ENCODE results near the gene RIMOC1. TPM values are rescaled to one million over a fixed set of nuclear protein-coding genes. Genes with fewer than 3 reads are reported as not detected.

RIMOC1 gene
- total and polyA plus RNA-seq, 9 donors: 10.7 to 35.7 (median 18.4) TPM

GRCh38 chr5:41871852-41872251, 32.3 kb upstream of the RIMOC1 start:
- 53 to 71% (median 65%) methylated on average over 2 of the region's 2 CpGs for WGBS, 3 donors
- Histone ChIP-seq H3K27me3 (no peaks in the 10 kb centered on the region), H3K9me3 (no peaks in the 10 kb centered on the region), H3K4me1 (ENCODE audit: insufficient read depth) (peaks cover 4% of the 10 kb centered on the region), H3K4me3 (no peak overlapping the region), H3K36me3 (no peaks in the 10 kb centered on the region), H3K27ac (no peak overlapping the region)
- peak in 2 of 5 donors; percentile 22 to 28 for DNase-seq
- intact Hi-C loops (cut with DNase I): no loop called here
- TF ChIP-seq CTCF (IDR thresholded peaks at IDR 0.05) (no peak), POLR2A (IDR thresholded peaks at IDR 0.05) (no peak), EP300 (IDR thresholded peaks at IDR 0.05) (no peak)

GRCh38 chr5:41874512-41875060, 29.6 kb upstream of the RIMOC1 start:
- no peaks in the 10 kb centered on the region for H3K9me3 ChIP-seq
- H3K36me3 ChIP-seq: no peaks in the 10 kb centered on the region
- no peak overlapping the region for H3K27ac ChIP-seq
- intact Hi-C loops (cut with DNase I): no loop called here
- TF ChIP-seq EP300 (IDR thresholded peaks at IDR 0.05) (no peak), POLR2A (IDR thresholded peaks at IDR 0.05) (no peak)
- no peaks in the 10 kb centered on the region for H3K27me3 ChIP-seq
- no peak overlapping the region for H3K4me3 ChIP-seq
- DNase-seq: no peak
- peaks cover 2% of the 10 kb centered on the region for H3K4me1 ChIP-seq (ENCODE audit: insufficient read depth)

- H3K4me3 ChIP-seq: no peak overlapping the region
- H3K27ac ChIP-seq: no peak overlapping the region
- DNase-seq: no peak
- H3K27me3 ChIP-seq: no peaks in the 10 kb centered on the region
- peaks cover 2% of the 10 kb centered on the region for H3K4me1 ChIP-seq (ENCODE audit: insufficient read depth)
- no peak for TF ChIP-seq POLR2A (IDR thresholded peaks at IDR 0.05)
- no peak for TF ChIP-seq EP300 (IDR thresholded peaks at IDR 0.05)
- TF ChIP-seq CTCF (IDR thresholded peaks at IDR 0.05): no peak
- intact Hi-C loops (cut with DNase I): no loop called here
- no peaks in the 10 kb centered on the region for H3K36me3 ChIP-seq
- H3K9me3 ChIP-seq: no peaks in the 10 kb centered on the region
Measured at GRCh38 chr5:41875121-41875520, 29.0 kb upstream of the RIMOC1 start.

GRCh38 chr5:41876678-41877077, 27.5 kb upstream of the RIMOC1 start:
- H3K36me3 ChIP-seq: no peaks in the 10 kb centered on the region
- H3K4me3 ChIP-seq: no peak overlapping the region
- DNase-seq: no peak
- no peaks in the 10 kb centered on the region for H3K27me3 ChIP-seq
- no peaks in the 10 kb centered on the region for H3K9me3 ChIP-seq
- TF ChIP-seq POLR2A (IDR thresholded peaks at IDR 0.05): no peak
- no peak for TF ChIP-seq CTCF (IDR thresholded peaks at IDR 0.05)
- TF ChIP-seq EP300 (IDR thresholded peaks at IDR 0.05): no peak
- 65 to 73% (median 67%) methylated on average over 2 of the region's 2 CpGs for WGBS, 3 donors
- intact Hi-C loops (cut with DNase I): no loop called here
- peaks cover 2% of the 10 kb centered on the region for H3K4me1 ChIP-seq (ENCODE audit: insufficient read depth)
- no peak overlapping the region for H3K27ac ChIP-seq

GRCh38 chr5:41877408-41877807, 26.7 kb upstream of the RIMOC1 start:
- 68 to 81% (median 79%) methylated on average over 1 of the region's 1 CpG for WGBS, 3 donors
- Histone ChIP-seq H3K36me3 (no peaks in the 10 kb centered on the region), H3K9me3 (no peaks in the 10 kb centered on the region), H3K4me3 (no peak overlapping the region), H3K4me1 (ENCODE audit: insufficient read depth) (no peaks in the 10 kb centered on the region), H3K27me3 (no peaks in the 10 kb centered on the region), H3K27ac (no peak overlapping the region)
- intact Hi-C loops (cut with DNase I): no loop called here
- no peak for DNase-seq
- no peak for TF ChIP-seq POLR2A (IDR thresholded peaks at IDR 0.05)
